HG03354 (cell line): ENCODE results near the gene PFKL.

Experiments used
- ATAC-seq: cut with Tn5 transposase; IDR thresholded peaks from one replicate; pipeline ENCODE4 v1.9.1; 2021; ENCODE audit warnings: mild to moderate bottlenecking; ENCODE audit not compliant: unreplicated experiment, poor library complexity, severe bottlenecking

The PFKL gene

DNA sequence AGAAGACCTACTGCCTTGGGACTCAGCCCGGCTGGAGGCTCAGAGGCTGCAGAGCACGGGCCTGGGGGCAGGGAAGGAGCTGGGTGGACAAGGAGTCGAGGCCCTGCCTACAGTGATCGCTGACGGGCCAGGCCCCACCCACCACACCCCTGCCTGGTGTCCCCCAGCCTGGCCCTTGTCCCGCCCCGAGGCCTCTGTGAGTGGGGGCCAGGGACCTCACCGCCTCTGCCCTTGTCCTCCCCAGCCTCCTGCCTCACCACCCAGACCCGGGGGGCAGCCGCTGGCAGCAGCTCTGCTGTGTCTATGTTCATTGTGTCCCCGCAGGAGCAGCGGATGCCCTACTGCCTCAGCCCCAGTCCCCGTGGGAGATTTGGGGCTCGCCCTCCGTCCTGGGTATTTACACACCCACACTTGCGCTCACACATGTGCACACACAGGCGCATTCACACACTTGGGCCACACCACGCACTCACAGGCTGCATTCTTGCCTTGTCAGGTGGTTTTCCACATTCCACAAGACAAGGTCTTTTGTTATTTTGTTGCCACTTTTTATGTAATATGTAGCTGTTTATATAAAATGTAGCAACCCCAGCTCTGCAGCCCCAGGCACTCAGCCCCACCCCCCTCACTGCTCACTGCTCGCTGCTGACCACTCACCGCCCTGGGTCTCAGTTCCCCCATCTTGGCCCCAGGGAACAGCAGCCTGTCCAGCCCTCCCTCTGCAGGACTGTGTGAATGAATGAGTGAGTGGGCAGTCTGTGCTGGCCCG is 7.3 kb downstream of the PFKL start:
- ATAC-seq = no peak

DNA sequence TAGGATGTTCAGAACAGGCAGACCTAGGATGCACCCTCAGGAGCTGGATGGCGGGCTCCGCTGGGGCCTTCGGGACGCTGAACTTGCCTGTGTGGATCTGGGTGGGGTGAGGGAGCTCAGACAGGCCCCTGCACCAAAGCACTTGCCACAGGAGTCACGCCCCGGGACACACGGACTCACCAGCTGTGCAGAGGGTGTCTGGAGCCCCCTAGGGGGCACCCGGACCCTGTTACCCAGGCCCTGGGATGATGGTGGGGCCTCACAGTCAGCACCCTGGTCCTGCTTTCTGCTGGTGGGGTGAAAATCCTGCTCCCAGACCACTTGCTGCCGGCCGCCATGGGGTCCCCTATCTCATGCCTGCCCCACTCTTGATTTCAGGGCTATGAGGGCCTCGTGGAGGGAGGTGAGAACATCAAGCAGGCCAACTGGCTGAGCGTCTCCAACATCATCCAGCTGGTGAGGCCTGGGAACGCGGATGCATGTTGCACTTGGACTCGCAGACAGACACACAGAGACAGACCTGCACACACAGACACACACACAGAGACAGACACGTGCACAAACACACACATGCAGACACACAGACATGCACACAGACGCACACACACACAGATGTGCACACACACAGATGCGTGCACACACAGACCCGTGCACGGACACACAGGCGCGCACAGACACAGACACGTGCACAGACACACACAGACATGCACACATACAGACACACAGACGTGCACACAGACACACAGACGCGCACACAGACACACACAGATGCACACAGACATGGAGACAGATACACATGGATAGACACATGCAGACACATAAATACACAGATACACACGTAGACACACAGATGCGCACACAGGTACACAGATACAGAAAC is 11.0 kb downstream of the PFKL start:
- no peak for ATAC-seq

DNA sequence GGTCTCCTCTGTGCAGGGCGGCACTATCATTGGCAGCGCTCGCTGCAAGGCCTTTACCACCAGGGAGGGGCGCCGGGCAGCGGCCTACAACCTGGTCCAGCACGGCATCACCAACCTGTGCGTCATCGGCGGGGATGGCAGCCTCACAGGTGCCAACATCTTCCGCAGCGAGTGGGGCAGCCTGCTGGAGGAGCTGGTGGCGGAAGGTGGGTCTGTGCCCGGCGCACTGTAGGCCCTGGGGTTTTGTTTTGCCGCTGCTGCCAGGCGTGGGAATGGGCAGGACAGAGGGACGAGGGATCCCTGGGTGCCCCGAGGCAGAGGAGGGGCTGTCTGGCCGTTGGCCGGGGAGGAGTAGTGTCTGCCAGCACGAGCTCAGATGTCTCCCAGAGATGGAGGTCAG is 12.2 kb downstream of the PFKL start:
- ATAC-seq = no peak

DNA sequence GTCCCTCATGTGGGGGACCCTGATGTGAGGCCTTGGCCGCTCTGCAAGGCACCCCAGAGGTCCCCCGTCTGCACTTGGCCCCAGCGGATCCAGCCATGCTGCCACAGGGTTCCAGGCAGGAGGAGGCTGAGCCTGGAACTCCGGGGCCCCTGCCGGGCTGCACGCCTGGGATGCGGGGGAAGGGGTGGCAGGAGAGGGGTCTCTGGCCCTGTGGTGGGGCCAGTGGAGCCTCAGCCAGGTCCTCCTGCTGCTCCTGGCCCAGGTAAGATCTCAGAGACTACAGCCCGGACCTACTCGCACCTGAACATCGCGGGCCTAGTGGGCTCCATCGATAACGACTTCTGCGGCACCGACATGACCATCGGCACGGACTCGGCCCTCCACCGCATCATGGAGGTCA is 12.9 kb downstream of the PFKL start:
- no peak for ATAC-seq

DNA sequence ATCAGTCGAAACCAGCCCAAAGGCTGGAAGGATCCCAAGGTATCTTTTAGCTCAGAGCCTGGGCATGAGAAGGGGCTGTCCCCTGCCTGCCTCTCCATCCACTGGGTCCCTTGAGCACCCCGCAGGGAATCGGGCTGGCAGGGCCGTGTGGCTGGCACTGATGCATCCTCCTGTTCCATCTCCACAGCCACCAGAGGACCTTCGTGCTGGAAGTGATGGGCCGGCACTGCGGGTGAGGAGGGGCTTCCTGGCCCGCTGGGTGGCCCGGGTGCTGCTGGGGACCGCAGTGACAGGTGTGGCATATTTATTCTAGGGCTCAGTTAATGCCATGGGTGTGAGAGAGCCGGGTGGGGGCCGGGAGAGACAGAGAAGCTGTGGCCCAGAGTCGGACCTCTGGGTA is 13.6 kb downstream of the PFKL start:
- no peak for ATAC-seq

- ATAC-seq = no peak
Observed at GRCh38 chr21:44314128-44314527, 14.3 kb downstream of the PFKL start.

DNA sequence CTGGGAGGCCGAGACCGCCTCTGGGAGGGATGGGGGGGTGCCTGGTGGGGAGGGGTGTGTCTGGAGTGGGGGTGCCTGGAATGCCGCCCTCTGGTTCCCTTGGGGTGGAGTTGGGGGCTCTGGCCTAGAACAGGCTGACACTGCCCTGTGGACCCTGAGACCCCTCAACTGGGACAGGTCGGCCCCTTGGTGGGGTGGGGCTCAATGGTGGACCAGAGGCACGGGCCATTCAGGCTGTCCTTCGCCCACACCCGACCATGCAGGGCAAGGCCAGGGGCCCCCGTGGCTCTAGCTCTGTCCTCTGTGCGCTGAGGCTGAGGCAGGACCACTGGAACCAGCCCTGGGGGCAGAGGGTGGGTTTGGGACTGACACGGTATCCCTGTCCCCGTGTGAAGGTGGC is 14.7 kb downstream of the PFKL start:
- ATAC-seq = no peak

GRCh38 chr21:44315691-44316203 is 15.9 kb downstream of the PFKL start:
- ATAC-seq = no peak

DNA sequence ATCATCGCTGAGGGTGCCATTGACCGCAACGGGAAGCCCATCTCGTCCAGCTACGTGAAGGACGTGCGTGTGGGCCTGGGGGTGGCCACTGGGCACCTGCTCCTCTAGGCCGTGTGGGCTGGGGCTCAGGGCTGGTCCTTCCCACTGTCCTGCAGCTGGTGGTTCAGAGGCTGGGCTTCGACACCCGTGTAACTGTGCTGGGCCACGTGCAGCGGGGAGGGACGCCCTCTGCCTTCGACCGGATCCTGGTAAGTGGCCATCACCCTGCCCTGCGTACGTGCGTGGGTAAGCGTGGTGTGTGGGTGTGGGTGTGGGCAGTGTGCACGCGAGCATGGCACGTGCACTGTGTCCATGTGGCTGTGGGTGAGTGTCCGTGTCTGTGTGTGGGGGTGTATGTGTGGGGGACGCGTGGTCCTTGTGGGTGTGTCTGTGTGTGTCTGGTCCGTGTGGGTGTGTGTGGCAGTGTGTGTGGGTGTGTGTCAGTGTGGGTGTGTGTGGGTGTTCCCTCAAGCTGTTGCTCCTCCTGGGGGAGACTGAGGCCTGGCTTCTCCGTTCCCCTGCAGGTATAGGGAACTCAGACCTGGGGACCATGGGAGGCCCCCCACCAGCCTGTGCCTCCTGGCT is 16.5 kb downstream of the PFKL start:
- no peak for ATAC-seq

GRCh38 chr21:44317241-44317782 is 17.5 kb downstream of the PFKL start:
- ATAC-seq = no peak

GRCh38 chr21:44317871-44318270 is 18.0 kb downstream of the PFKL start:
- no peak for ATAC-seq

- no peak for ATAC-seq
Observed at GRCh38 chr21:44318489-44319285, 18.8 kb downstream of the PFKL start.

DNA sequence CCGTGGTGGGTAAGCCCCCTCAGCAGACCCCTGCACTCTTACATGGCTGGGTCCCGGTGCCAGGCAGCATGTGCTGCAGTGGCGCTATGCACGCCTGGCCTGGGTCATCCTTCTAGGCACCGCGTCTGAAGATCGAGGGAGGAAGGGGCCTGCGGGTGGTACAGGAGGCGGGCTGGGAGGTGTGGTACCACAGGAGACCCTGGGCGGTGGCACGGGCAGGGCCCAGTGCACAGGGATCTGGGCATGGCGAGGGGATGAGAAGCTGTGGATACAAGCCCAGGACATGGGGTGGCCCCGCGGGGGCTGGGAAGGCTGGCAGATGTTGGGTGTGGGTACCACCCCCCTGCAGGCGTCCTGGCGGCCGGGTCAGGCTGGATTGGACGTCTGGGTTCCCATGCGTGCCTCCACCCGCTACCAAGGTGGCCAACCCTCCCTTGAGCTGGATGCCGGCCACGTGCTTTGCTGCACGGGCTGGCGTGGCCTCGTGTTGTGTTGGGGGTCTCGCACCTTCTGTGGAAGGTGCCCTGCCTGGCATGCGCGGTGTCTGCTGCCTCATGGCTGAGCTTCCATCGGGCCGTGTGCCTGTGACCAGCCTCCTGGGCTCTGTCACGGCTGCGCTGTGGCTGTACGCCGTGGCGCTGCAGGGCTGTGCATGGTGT is 19.7 kb downstream of the PFKL start:
- no peak for ATAC-seq

- no peak for ATAC-seq
Observed at GRCh38 chr21:44320847-44321246, 21.0 kb downstream of the PFKL start.

DNA sequence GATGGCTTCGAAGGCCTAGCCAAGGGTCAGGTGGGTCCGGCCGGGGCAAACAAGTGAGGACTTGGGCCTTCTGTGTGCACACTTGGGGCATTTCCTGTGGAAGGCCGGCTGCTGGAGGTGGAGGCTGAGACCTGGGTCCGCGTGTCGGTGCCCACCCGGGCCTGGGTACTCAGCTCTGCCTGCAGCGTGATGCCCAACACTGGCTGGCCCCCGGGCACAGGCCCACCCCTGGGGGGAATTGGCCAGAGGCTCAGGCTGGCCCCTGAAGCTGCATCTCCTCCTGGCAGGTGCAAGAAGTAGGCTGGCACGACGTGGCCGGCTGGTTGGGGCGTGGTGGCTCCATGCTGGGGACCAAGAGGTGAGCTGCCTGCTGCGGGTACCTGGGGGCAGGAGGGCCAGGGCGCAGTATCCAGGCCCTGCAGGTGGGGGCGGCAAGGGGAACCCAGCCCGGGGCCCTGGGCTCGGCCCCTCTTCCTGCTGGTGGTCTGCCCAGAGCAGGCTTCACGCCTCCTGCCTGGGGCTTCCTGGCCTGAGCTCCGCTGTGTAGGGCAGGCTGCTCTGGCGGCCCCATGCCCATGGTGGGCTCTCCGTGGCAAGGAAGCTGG is 22.1 kb downstream of the PFKL start:
- no peak for ATAC-seq

- no peak for ATAC-seq
Observed at GRCh38 chr21:44322621-44323325, 22.9 kb downstream of the PFKL start.

GRCh38 chr21:44323591-44323990 is 23.7 kb downstream of the PFKL start:
- no peak for ATAC-seq
